GM12892 (cell line): Measurements from ENCODE around the gene TMEM86A.
"Not testable (repeated sequence)": the region's sequence is repeated elsewhere in the genome, so short reads cannot be mapped to it uniquely, and the experiment has no call there.

Experiments
- POLR2A ChIP-seq: IDR thresholded peaks from 2 replicates; pipeline ENCODE4 v1.6.1; 2011; ENCODE audit warnings: low read depth, low read length, control low read depth
- POLR2AphosphoS5 ChIP-seq: IDR thresholded peaks from 2 replicates; pipeline ENCODE4 v1.6.1; 2011; ENCODE audit warnings: low read depth, low read length, control low read depth
- TAF1 ChIP-seq: IDR thresholded peaks from 2 replicates; pipeline ENCODE4 v1.6.1; 2011; ENCODE audit warnings: low read depth, mild to moderate bottlenecking, control low read depth, low read length, borderline replicate concordance

DNA sequence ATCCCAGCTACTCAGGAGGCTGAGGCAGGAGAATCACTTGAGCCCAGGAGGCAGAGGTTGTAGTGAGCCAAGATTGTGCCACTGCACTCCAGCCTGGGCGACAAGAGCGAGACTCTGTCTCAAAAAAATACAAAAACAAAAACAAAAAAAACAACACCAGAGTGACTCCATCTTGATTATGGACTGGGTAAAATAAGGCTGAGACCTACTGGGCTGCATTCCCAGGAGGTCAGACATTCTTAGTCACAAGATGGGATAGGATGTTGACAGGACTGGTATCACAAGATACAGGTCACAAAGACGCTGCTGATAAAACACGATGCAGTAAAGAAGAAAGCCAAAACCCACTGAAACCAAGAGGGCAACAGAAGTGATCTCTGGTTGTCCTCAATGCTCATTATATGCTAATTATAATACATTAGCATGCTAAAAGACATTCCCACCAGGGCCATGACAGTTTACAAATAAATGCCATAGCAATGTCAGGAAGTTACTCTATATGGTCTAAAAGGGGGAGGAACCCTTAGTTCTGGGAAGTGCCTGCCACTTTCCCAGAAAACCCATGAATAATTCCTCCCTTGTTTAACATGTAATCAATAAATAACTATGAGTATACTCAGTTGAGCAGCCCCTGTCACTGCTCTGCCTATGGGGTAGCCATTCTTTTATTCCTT, 7.0 kb upstream of the TMEM86A start:
- TF ChIP-seq POLR2AphosphoS5, POLR2A, TAF1: not testable (repeated sequence)
